Upper lobe of left lung (tissue), 6 donors: ENCODE measurements around the gene RNASE13. TPM values are rescaled to one million over a fixed set of nuclear protein-coding genes. Genes with fewer than 3 reads are reported as not detected.

ENCODE experiments used
- ATAC-seq, 2 donors: fragments of 200-7000 bp; cut with Tn5 transposase; one replicate each; pipeline ENCODE4 v1.9.1; 2022; ENCODE audit warnings: mild to moderate bottlenecking in 2 of 2, moderate library complexity in 2 of 2; ENCODE audit not compliant: low FRiP score in 2 of 2
- DNase-seq, 2 donors: peaks; one replicate each; pipeline ENCODE4 v3.0.0-alpha.2; 2019 to 2020
- H3K27ac ChIP-seq, 4 donors: fragments of 200-600 bp; sonication (generic); one replicate each; pipeline ENCODE4 v1.5.1; 2016 to 2019
- H3K27me3 ChIP-seq, 4 donors: fragments of 200-600 bp; sonication (generic); one replicate each; pipeline ENCODE4 v1.5.1; 2017 to 2019
- H3K36me3 ChIP-seq, 4 donors: fragments of 200-600 bp; sonication (generic); one replicate each; pipeline ENCODE4 v1.5.1; 2016 to 2019
- H3K4me1 ChIP-seq, 4 donors: fragments of 200-600 bp; sonication (generic); one replicate each; pipeline ENCODE4 v1.5.1; 2018 to 2019
- H3K4me3 ChIP-seq, 4 donors: fragments of 200-600 bp; sonication (generic); one replicate each; pipeline ENCODE4 v1.5.1; 2017 to 2019; ENCODE audit warnings: mild to moderate bottlenecking in 2 of 4, moderate library complexity in 1 of 4
- H3K9me3 ChIP-seq, 4 donors: fragments of 200-600 bp; sonication (generic); one replicate each; pipeline ENCODE4 v1.5.1; 2018 to 2019
- EP300 ChIP-seq, 4 donors: sonication (generic); formaldehyde crosslinking; IDR thresholded peaks; one replicate each; pipeline ENCODE4 v1.5.1; 2017; ENCODE audit warnings: antibody characterized with exemption in 4 of 4, control low read depth in 2 of 4
- POLR2A ChIP-seq, 4 donors: fragments of 450-650 bp; IDR thresholded peaks; one replicate each; pipeline ENCODE4 v1.5.1; 2016 to 2017; ENCODE audit warnings: antibody characterized with exemption in 4 of 4, mild to moderate bottlenecking in 2 of 4
- POLR2AphosphoS5 ChIP-seq, 2 donors: sonication (generic); formaldehyde crosslinking; IDR thresholded peaks; one replicate each; pipeline ENCODE4 v1.5.1; 2017; ENCODE audit warnings: antibody characterized with exemption in 2 of 2
- WGBS, 2 donors: methylation state at CpG; one replicate each; pipeline ENCODE4 v1.1.5; 2017 to 2018; 5-methylcytosine and 5-hydroxymethylcytosine counted together
- total RNA-seq, 6 donors: library from RNA; depleted of rRNA in 4 of 6; stranded (reverse); fragments of >200 nt in 4 of 6; gene quantifications; one replicate each; pipeline versions ENCODE4 v1.1.0 to v1.2.1, GENCODE V29; 2016 to 2021
- TF ChIP-seq, protein P1 (sequence below), 6 experiments: fragments of 450-650 bp in 4 of 6; fragments of 200-600 bp in 2 of 6; sonication (generic) in 2 of 6; IDR thresholded peaks; one replicate each; pipeline ENCODE4 v1.5.1; 2016 to 2019; ENCODE audit warnings: antibody characterized with exemption in 6 of 6
- donor health status: DM: no; HTN: no; CAD: no; lungs with moderate emphysema.
- donor health status: DM: no; HTN: yes; CAD: no; lungs with severe emphysema.

The RNASE13 gene
- total RNA-seq, 6 donors from 2014 or later: not detected

DNA sequence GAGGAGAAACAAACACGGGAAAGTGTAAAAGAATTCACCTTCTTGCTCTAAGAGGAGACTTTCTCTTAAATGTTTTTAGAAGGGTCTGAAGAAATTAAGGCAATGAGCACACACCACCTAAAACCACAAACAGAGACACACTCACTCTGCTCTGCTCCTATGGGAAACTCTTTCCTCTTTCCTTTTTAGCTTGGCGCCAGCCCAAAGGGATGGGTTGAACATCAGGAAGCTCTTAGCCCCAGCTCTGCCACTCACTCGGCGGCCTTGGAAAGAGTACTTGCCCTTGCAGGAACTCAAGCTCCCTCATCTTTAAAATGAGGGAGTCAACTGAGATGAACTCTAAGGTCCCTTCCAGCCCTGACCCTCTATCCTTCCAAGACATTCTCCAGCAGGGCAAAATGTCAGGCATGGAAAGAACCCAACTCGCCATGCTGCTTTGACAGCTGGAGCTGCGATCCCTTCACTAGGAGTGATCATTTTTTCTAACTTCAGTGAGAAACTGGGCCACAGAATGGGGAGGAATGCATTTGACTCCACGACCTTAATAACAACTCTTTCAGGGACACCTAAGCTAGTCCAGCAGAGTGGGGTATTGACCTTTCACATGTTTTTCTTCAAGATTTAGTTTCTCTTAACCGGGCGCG, 22.0 kb upstream of the RNASE13 start:
- Histone ChIP-seq H3K27ac (peak overlapping the region in 1 of 4 donors; percentile 27), H3K4me3 (no peak overlapping the region), H3K9me3 (no peaks in the 10 kb centered on the region), H3K27me3 (no peaks in the 10 kb centered on the region), H3K4me1 (peaks cover 0 to 10% (median 3%) of the 10 kb centered on the region in 4 donors), H3K36me3 (no peaks in the 10 kb centered on the region)
- DNase-seq: no peak
- TF ChIP-seq EP300 (IDR thresholded peaks at IDR 0.05): no peak
- TF ChIP-seq, protein P1, sequence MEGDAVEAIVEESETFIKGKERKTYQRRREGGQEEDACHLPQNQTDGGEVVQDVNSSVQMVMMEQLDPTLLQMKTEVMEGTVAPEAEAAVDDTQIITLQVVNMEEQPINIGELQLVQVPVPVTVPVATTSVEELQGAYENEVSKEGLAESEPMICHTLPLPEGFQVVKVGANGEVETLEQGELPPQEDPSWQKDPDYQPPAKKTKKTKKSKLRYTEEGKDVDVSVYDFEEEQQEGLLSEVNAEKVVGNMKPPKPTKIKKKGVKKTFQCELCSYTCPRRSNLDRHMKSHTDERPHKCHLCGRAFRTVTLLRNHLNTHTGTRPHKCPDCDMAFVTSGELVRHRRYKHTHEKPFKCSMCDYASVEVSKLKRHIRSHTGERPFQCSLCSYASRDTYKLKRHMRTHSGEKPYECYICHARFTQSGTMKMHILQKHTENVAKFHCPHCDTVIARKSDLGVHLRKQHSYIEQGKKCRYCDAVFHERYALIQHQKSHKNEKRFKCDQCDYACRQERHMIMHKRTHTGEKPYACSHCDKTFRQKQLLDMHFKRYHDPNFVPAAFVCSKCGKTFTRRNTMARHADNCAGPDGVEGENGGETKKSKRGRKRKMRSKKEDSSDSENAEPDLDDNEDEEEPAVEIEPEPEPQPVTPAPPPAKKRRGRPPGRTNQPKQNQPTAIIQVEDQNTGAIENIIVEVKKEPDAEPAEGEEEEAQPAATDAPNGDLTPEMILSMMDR (IDR thresholded peaks at IDR 0.05): no peak
- TF ChIP-seq POLR2AphosphoS5 (IDR thresholded peaks at IDR 0.05): no peak
- TF ChIP-seq POLR2A (IDR thresholded peaks at IDR 0.05): no peak
- peak in 1 of 2 donors; percentile 63 for ATAC-seq
- 73 to 81% methylated on average over 10 of the region's 10 CpGs for whole genome bisulfite sequencing, 2 donors

DNA sequence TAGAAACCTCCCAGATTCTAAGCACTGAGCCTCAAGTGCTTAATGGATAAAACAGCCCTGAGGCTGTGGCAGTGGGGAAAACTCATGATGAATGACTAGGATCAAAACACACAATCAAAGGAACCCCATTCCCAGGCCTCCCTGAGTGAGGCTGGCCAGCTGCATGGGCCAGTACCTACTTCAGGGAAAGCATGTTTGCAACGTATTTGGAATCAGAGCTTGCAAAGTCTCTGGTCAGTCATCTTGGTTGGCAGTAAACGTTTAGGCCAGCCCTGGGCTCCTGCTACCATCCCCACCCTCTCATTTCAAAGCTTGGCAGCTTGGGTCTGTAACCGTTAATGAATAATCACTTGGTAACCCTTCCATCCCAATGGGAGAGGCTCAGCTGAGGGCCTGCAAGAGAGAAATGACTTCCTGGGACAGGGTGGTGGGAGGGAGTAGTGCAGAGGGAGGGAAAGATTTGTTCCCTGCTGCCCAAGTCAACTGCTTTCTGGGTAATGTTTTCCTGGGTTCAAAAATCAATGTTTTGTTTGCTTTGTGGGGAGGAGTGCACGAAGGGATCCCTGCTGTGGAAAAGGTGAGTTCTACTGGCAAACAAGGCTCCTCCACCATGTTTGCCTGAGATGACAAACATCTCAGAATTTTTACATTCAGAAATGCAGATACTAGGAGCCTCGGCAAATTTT, 21.0 kb upstream of the RNASE13 start:
- Histone ChIP-seq H3K27ac (no peak overlapping the region), H3K27me3 (no peaks in the 10 kb centered on the region), H3K4me3 (no peak overlapping the region), H3K36me3 (no peaks in the 10 kb centered on the region), H3K4me1 (peaks cover 0 to 10% (median 3%) of the 10 kb centered on the region in 4 donors), H3K9me3 (no peaks in the 10 kb centered on the region)
- DNase-seq (no peak), ATAC-seq (peak in 1 of 2 donors; percentile 19)
- TF ChIP-seq POLR2AphosphoS5 (IDR thresholded peaks at IDR 0.05) (no peak), POLR2A (IDR thresholded peaks at IDR 0.05) (no peak), EP300 (IDR thresholded peaks at IDR 0.05) (no peak)
- TF ChIP-seq, protein P1 (IDR thresholded peaks at IDR 0.05): no peak
- WGBS, 2 donors: 53 to 60% methylated on average over 5 of the region's 5 CpGs

DNA sequence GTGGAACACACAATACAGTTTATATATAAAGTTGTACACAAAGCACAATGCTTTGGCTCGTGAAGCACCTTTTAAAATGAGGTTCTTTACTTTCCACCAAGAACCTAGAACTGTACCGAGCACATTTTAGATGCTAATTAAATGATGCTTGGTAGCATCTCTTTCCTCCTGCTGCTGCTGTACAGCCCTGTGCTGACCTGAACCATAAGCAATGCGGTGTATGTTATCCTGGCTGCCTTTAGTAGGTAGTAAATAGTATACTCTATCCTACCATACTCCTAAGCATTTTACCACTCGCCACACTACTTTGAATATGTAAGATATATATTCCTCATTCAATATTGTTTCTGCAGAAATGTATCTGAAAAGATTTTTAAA, 20.1 kb upstream of the RNASE13 start:
- no peaks in the 10 kb centered on the region for H3K9me3 ChIP-seq
- H3K27ac ChIP-seq: no peak overlapping the region
- TF ChIP-seq EP300 (IDR thresholded peaks at IDR 0.05): no peak
- no peak for TF ChIP-seq POLR2AphosphoS5 (IDR thresholded peaks at IDR 0.05)
- no peak for TF ChIP-seq POLR2A (IDR thresholded peaks at IDR 0.05)
- TF ChIP-seq, protein P1 (IDR thresholded peaks at IDR 0.05): no peak
- no peak overlapping the region for H3K4me3 ChIP-seq
- 71 to 79% methylated on average over 4 of the region's 4 CpGs for WGBS, 2 donors
- DNase-seq (no peak), ATAC-seq (no peak)
- peaks cover 0 to 10% (median 3%) of the 10 kb centered on the region in 4 donors for H3K4me1 ChIP-seq
- no peaks in the 10 kb centered on the region for H3K36me3 ChIP-seq
- H3K27me3 ChIP-seq: no peaks in the 10 kb centered on the region

DNA sequence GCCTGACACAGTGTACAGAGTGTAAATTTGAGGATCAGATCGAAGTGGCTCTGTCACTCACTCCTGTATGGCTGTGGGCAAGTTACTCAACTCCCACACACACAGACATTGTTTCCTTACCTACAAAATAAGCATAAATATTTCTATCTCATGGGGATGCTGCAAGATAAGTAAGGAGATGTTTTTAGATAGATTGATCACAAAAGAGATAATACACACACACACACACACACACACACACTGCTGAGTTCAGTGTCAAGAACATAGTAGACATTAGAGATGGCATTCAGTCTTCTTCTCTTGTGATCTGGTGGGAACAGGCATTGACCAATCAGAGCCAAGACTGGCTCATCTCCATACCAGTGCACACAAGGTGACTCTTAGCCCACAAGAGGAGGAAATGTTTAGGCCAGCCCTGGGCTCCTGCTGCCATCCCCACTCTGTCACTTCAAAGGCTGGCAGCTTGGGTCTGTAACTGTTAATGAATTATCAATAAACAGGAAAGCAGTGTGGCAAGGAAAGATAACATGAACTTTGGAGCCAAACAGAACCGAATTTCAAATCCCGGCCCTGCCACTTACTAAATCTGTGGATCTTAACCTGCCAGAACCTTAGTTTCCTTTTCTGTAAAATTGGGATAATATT, 19.6 kb upstream of the RNASE13 start:
- peaks cover 0 to 10% (median 3%) of the 10 kb centered on the region in 4 donors for H3K4me1 ChIP-seq
- TF ChIP-seq POLR2AphosphoS5 (IDR thresholded peaks at IDR 0.05) (no peak), POLR2A (IDR thresholded peaks at IDR 0.05) (no peak)
- TF ChIP-seq, protein P1 (IDR thresholded peaks at IDR 0.05): no peak
- no peaks in the 10 kb centered on the region for H3K9me3 ChIP-seq
- no peak for ATAC-seq
- no peaks in the 10 kb centered on the region for H3K36me3 ChIP-seq
- H3K27me3 ChIP-seq: no peaks in the 10 kb centered on the region
- DNase-seq: no peak
- no peak overlapping the region for H3K4me3 ChIP-seq
- H3K27ac ChIP-seq: no peak overlapping the region
- 46 to 51% methylated on average over 3 of the region's 3 CpGs for WGBS, 2 donors
